Stimulated activated CD4-positive, alpha-beta T cell treated with anti-CD3 and anti-CD28 coated beads, Interleukin-12 subunit alpha, Interleukin-12 subunit beta, amount 100 ng/mL, for 24 hours (primary cell): Measurements from ENCODE around the gene JTB.

Experiments
- DNase-seq, 2 experiments: peaks; one replicate each; pipeline ENCODE4 v3.0.0-alpha.2; 2020; ENCODE audit warnings: low read depth in 2 of 2

JTB gene

GRCh38 chr1:153978274-153978909, 918 bp upstream of the JTB start:
- no peak for DNase-seq

GRCh38 chr1:153976819-153977249, 640 bp downstream of the JTB start:
- no peak for DNase-seq

DNA sequence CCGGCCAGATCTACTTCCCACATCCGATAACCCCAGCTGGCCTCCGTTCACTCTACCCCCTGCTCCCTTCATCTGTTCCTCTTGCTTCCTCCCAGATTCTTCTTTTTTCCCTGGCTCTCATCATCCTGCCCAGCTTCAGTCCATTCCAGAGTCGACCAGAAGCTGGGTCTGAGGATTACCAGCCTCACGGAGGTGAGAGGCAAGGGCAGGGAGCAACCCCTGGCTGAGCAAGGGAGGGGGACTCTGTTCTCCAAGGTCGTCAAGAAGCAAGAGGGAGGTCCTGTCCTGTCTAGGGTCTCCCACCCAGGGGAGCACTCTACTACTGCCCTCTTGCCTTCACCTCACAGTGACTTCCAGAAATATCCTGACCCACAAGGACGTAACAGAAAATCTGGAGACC, 3.9 kb downstream of the JTB start:
- no peak for DNase-seq

- no peak for DNase-seq
Observed at GRCh38 chr1:153973071-153973470, 4.4 kb downstream of the JTB start.

- DNase-seq, result no peak
Observed at GRCh38 chr1:153970346-153970745, 7.1 kb downstream of the JTB start.

- DNase-seq, result no peak
Observed at GRCh38 chr1:153968972-153969371, 8.5 kb downstream of the JTB start.

- DNase-seq, result no peak
Observed at GRCh38 chr1:153968408-153968807, 9.1 kb downstream of the JTB start.

- no peak for DNase-seq
Observed at GRCh38 chr1:153968000-153968363, 9.5 kb downstream of the JTB start.

GRCh38 chr1:153967107-153967999, 10.1 kb downstream of the JTB start, which contains the start of gene CREB3L4:
TSS of gene CREB3L4 (plus strand) at chr1:153967902. CDS start at chr1:153968526, 624 bp downstream.
- DNase-seq, result peak; percentile 68 to 76

GRCh38 chr1:153963850-153964331, 13.6 kb downstream of the JTB start:
- DNase-seq, result no peak

DNA sequence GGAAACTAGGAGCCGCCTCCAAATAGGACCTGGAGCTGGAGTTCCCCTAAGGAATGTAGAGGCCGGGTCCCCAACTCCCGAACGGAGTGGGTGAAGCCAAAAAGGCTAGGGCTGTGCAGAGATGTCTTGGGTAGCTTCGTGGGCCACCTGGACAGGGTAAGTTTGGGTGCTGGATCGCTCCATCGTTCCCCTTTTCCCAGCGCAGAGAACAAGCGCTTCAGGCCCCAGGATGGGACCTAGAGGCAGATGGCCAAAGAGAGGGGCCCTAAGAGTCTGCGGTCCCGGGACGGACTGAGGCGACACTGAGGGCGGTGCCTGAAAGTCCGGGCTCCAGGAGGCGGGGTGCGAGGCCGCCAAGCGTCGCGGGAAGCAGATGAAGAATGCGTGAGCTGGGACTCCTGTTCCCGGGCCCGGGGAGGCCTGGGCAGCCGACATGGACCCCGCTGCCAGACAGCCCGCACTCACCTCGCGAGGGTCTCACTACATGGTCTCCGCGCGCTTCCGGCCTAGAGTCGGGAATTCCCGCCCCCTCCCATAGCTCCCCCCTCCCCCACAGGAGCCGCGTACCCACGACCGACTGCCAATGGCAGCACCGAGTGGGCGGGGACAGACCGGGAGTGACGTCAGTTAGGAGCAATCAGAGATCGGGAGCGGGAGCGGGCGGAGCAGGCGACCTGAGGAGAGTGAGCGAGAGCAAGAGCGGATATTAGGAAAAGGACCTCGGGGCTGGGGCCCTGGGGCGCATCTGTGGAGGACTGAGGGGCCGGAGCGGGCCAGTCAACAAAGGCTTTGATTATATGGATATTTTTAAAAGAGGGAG, 14.2 kb downstream of the JTB start, which contains the start of gene SLC39A1:
Gene SLC39A1, minus strand, starts transcription at position 508 of the 820 bp plus-strand sequence. CDS start 822 bp downstream, outside the sequence.
- DNase-seq, result peak; percentile 88 to 98

- DNase-seq, result no peak
Observed at GRCh38 chr1:153962088-153963029, 15.1 kb downstream of the JTB start.

- no peak for DNase-seq
Observed at GRCh38 chr1:153961421-153961820, 16.1 kb downstream of the JTB start.

- DNase-seq, result no peak
Observed at GRCh38 chr1:153960206-153960605, 17.3 kb downstream of the JTB start.

- DNase-seq, result no peak
Observed at GRCh38 chr1:153959454-153959853, 18.0 kb downstream of the JTB start.

GRCh38 chr1:153958961-153959260, 18.6 kb downstream of the JTB start:
- no peak for DNase-seq

- DNase-seq, result peak; percentile 94 to 98
Observed at GRCh38 chr1:153958111-153958960, 19.1 kb downstream of the JTB start, which contains the start of gene CRTC2. TSS of gene CRTC2 (minus strand) at chr1:153958612. CDS start at chr1:153958497, 115 bp downstream.

DNA sequence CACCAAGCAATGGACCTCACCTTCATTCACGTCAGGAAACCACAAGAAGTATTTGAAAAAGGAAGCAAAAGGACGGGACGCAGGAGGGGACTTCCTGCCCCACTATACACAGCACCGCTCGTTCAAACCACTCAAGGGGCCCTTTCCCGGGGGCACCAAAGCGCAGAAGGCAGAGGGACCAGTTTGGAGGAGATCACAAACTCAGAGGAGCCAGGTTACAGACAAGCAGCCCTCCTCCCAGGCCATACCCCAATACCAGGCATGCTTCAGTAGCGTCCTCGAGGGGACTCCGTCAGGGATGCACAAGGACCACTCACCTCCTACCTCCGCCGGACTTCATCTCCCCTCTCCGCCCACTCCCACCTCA, 19.7 kb downstream of the JTB start:
- DNase-seq, result no peak

DNA sequence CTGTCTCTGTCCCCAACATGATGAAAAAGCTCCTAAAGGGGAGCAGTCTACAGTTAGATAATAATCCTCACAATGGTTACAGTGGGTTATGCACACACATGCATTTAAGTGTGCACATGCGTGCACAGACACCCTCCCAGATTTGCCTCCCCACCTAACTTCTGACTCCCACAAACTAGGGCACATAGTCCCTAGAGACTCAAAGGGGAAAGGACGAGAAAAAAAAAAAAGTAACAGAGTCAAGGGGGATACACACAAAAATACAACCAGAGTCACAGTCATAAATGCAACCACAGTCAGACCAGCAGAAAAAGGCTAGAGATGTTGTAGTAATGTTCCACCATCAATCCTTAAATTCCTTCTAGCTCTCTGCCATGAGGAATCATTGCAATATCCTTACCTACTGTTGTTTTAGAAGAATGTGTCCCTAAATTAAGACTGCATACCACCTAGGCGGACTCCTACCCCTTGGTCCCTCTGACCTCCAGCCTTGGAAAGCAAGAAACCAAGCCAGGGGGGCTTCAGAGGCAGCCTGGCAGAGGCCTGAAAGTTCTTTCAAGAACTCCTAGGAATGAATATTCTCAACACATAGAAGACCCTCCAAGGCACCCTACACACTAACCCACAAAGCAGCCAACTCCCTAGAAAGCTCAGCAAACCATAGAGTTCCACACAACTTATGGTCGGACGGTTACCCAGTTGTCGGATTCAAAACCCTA, 20.3 kb downstream of the JTB start:
- DNase-seq, result no peak
